Measurements from ENCODE around the gene CARD11. TPM values are rescaled to one million over a fixed set of nuclear protein-coding genes. Genes with fewer than 3 reads are reported as not detected.
"Not testable (repeated sequence)": the region's sequence is repeated elsewhere in the genome, so short reads cannot be mapped to it uniquely, and the experiment has no call there.

Gene CARD11
- total and polyA plus RNA-seq, 2 experiments from 2014 or later = 0.15 TPM; not detected in 1

DNA sequence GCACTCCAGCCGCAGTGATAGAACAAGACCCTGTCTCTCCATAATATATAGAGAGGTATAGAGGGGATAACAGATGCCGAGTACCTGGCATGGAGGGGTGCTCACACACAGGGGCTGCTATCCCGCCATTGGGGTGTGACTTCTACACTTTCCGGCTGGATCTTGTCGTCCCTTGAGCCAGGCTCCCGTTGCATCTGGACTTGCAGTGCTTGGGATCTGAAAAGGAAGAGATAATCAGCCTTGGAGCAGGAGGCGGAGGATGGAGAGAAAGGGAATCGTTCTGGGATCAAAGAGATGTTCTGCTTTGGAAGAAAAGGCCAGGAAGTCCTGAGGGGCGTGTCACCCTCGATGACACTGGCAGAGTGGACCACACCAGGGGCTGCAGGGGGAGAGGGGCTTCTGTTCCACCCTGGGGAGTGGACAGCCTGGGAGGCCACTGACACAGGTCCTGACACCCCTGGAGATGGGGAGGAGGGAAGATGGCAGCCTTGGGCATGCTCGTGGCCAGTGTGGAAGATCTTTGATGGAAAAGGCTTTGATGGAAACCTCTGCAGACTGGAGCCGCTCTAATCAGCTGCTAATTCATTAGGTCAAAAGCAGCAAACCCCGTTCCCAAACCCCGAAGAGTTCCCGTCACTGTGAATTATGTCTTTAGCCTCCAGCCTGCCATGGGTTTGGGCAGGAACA is 85.1 kb downstream of the CARD11 start:
- TF ChIP-seq CTCF (IDR thresholded peaks at IDR 0.05; ENCODE audit: low read depth, low read length) = no peak
- Histone ChIP-seq H3K4me3 (no peak overlapping the region), H3K27ac (no peak overlapping the region), H3K9me3 (ENCODE audit: low read depth) (no peaks in the 10 kb centered on the region), H3K4me1 (ENCODE audit: low read depth) (no peaks in the 10 kb centered on the region), H3K36me3 (no peaks in the 10 kb centered on the region), H3K27me3 (no peaks in the 10 kb centered on the region)
- DNase-seq (ENCODE audit: low read depth in 1 of 2, low spot score in 1 of 2) = no peak

DNA sequence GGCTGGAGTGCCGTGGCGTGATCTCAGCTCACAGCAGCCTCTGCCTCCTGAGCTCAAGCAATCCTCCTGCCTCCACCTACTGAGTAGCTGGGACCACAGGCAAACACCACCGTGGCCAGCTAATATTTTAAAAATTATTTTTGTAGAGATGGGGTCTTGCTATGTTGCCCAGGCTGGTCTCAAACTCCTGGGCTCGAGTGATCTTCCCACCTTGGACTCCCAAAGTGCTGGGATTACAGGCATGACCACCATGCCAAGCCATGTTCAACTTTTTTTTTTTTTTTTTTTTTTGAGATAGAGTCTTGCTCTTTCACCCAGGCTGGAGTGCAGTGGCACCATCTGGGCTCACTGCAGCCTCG is 86.3 kb downstream of the CARD11 start:
- H3K27me3 ChIP-seq; H3K4me3 ChIP-seq; DNase-seq (ENCODE audit: low read depth in 1 of 2, low spot score in 1 of 2); H3K4me1 ChIP-seq (ENCODE audit: low read depth); H3K9me3 ChIP-seq (ENCODE audit: low read depth); H3K27ac ChIP-seq; H3K36me3 ChIP-seq: not testable (repeated sequence)

DNA sequence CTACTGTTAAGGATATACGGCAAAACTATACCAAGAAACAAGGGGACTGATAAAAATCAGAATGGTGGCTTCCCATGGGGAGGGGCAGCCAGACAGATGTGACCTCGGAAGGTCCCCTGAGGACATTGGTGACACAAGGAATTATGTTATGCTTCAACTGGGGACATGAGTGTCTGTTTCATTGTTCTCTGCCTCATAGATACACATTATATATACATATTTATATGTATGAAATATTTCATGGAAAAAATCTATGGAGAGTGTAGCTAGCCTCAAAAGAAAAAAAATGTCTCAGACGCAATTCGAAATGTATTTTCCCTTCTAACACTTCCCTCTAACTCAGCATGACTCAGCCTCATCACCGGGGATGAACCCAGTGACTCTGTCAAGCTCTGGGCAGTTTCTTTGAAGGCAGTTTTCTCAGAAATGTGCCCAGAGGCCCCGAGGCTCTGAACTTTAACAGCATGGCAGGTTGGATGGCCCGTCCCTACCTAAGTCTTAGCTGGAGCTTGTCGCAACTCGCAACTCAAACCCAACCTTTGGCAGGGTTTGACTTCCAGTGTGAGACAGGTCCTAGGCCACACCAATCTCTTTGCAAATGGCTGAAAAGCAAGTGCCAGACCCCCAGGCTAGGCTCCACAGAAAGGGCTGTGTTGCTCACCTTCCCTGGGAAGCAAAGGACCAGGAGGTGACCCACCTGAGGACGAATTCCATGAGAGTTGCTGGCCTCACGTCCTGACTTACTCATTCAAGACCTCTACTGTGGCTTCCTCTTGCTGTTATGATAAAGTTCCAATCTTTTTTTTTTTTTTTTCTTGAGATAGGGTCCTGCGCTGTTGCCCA is 86.9 kb downstream of the CARD11 start:
- Histone ChIP-seq H3K4me3 (no peak overlapping the region), H3K36me3 (no peaks in the 10 kb centered on the region), H3K27me3 (no peaks in the 10 kb centered on the region), H3K4me1 (ENCODE audit: low read depth) (no peaks in the 10 kb centered on the region), H3K9me3 (ENCODE audit: low read depth) (no peaks in the 10 kb centered on the region), H3K27ac (no peak overlapping the region)
- no peak for TF ChIP-seq CTCF (IDR thresholded peaks at IDR 0.05; ENCODE audit: low read depth, low read length)
- peak in 1 of 2 donors; percentile 53 for DNase-seq (ENCODE audit: low read depth in 1 of 2, low spot score in 1 of 2)

- no peak overlapping the region for H3K4me3 ChIP-seq
- no peak overlapping the region for H3K27ac ChIP-seq
- no peak for DNase-seq (ENCODE audit: low read depth in 1 of 2, low spot score in 1 of 2)
- no peaks in the 10 kb centered on the region for H3K36me3 ChIP-seq
- no peak for TF ChIP-seq CTCF (IDR thresholded peaks at IDR 0.05; ENCODE audit: low read depth, low read length)
- H3K4me1 ChIP-seq (ENCODE audit: low read depth) = no peaks in the 10 kb centered on the region
- H3K9me3 ChIP-seq (ENCODE audit: low read depth) = no peaks in the 10 kb centered on the region
- H3K27me3 ChIP-seq = no peaks in the 10 kb centered on the region
Observed at GRCh38 chr7:2956076-2956475, 87.6 kb downstream of the CARD11 start.

DNA sequence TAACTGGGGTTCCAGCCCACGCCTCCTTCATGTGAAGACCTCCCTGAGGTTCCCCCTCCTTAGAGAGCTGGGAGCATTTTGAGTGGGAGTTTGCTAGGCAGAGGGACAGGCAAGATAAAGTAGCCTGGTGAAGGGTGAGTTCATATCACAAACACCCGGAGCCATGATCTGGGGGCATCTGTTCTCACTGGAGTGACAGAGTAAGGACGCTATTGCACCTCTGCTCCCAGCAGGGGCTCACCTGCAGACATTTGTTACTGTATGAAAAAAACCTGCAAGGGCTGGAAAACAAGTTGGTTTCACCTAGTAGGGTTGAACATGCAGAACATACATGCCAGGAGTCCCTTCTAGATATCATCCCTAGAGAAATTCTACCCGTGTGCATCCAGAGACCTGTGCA is 88.4 kb downstream of the CARD11 start:
- no peak overlapping the region for H3K27ac ChIP-seq
- H3K4me1 ChIP-seq (ENCODE audit: low read depth) = no peaks in the 10 kb centered on the region
- no peak for TF ChIP-seq CTCF (IDR thresholded peaks at IDR 0.05; ENCODE audit: low read depth, low read length)
- no peak overlapping the region for H3K4me3 ChIP-seq
- H3K36me3 ChIP-seq = no peaks in the 10 kb centered on the region
- no peaks in the 10 kb centered on the region for H3K27me3 ChIP-seq
- no peaks in the 10 kb centered on the region for H3K9me3 ChIP-seq (ENCODE audit: low read depth)
- no peak for DNase-seq (ENCODE audit: low read depth in 1 of 2, low spot score in 1 of 2)

GRCh38 chr7:2954433-2954853 is 89.2 kb downstream of the CARD11 start:
- Histone ChIP-seq H3K36me3 (no peaks in the 10 kb centered on the region), H3K27ac (no peak overlapping the region), H3K9me3 (ENCODE audit: low read depth) (no peaks in the 10 kb centered on the region), H3K27me3 (no peaks in the 10 kb centered on the region), H3K4me1 (ENCODE audit: low read depth) (no peaks in the 10 kb centered on the region), H3K4me3 (no peak overlapping the region)
- TF ChIP-seq CTCF (IDR thresholded peaks at IDR 0.05; ENCODE audit: low read depth, low read length) = no peak
- no peak for DNase-seq (ENCODE audit: low read depth in 1 of 2, low spot score in 1 of 2)

Measured in cardiac muscle cell (in vitro differentiated cells and primary cell).